ENCODE data around the gene APOBEC3C.
A peak's percentile ranks its signal among the peaks of the same experiment; 100 is the strongest.
"Not testable (repeated sequence)": the region's sequence is repeated elsewhere in the genome, so short reads cannot be mapped to it uniquely, and the experiment has no call there.

Gene APOBEC3C

GRCh38 chr22:39030705-39031104 is 16.6 kb downstream of the APOBEC3C start:
- no peak overlapping the region for H3K4me3 ChIP-seq (ENCODE audit: low read length)
- H3K27me3 ChIP-seq (ENCODE audit: control insufficient read depth, insufficient read depth, low read length) = no peaks in the 10 kb centered on the region
- no peaks in the 10 kb centered on the region for H3K9me3 ChIP-seq (ENCODE audit: control insufficient read depth, low read depth, low read length)
- H3K36me3 ChIP-seq (ENCODE audit: control insufficient read depth, low read depth, low read length) = no peaks in the 10 kb centered on the region
- H3K27ac ChIP-seq (ENCODE audit: low read length) = no peak overlapping the region
- peaks cover 11% of the 10 kb centered on the region for H3K4me1 ChIP-seq (ENCODE audit: control insufficient read depth, low read depth, low read length)
- no peak overlapping the region for H3K9ac ChIP-seq (ENCODE audit: low read length)

- Histone ChIP-seq H3K9ac (ENCODE audit: low read length) (peak overlapping the region; percentile 3), H3K4me3 (ENCODE audit: low read length) (peak overlapping the region; percentile 39), H3K4me1 (ENCODE audit: control insufficient read depth, low read depth, low read length) (peaks cover 11% of the 10 kb centered on the region)
- H3K36me3 ChIP-seq (ENCODE audit: control insufficient read depth, low read depth, low read length); H3K27me3 ChIP-seq (ENCODE audit: control insufficient read depth, insufficient read depth, low read length); H3K27ac ChIP-seq (ENCODE audit: low read length); H3K9me3 ChIP-seq (ENCODE audit: control insufficient read depth, low read depth, low read length): not testable (repeated sequence)
Observed at GRCh38 chr22:39031434-39032295, 17.6 kb downstream of the APOBEC3C start.

DNA sequence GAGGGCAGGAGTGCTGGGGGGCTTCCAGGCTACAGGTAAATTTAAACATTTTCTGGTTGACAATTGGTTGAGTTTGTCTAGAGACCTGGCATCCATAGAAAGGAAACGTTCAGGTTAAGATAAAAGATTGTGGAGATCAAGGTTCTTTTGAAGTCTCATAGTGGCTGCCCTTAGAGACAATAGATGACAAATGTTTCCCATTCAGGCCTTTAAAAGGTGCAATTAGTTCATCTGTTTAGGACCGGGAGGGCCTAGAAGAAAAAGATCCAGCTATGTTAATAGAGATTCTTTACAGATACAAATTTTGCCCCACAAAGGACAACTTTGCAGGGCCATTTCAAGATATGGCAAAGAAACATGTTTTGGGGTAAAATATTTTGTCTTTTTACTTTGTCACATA is 23.0 kb downstream of the APOBEC3C start:
- H3K4me3 ChIP-seq (ENCODE audit: low read length); H3K27me3 ChIP-seq (ENCODE audit: control insufficient read depth, insufficient read depth, low read length); H3K36me3 ChIP-seq (ENCODE audit: control insufficient read depth, low read depth, low read length); H3K9ac ChIP-seq (ENCODE audit: low read length); H3K27ac ChIP-seq (ENCODE audit: low read length); H3K9me3 ChIP-seq (ENCODE audit: control insufficient read depth, low read depth, low read length): not testable (repeated sequence)
- H3K4me1 ChIP-seq (ENCODE audit: control insufficient read depth, low read depth, low read length) = peaks cover 25% of the 10 kb centered on the region

GRCh38 chr22:39039306-39040126 is 25.5 kb downstream of the APOBEC3C start:
- Histone ChIP-seq H3K27me3 (ENCODE audit: control insufficient read depth, insufficient read depth, low read length) (no peaks in the 10 kb centered on the region), H3K4me3 (ENCODE audit: low read length) (no peak overlapping the region), H3K36me3 (ENCODE audit: control insufficient read depth, low read depth, low read length) (no peaks in the 10 kb centered on the region), H3K27ac (ENCODE audit: low read length) (no peak overlapping the region), H3K9ac (ENCODE audit: low read length) (no peak overlapping the region), H3K9me3 (ENCODE audit: control insufficient read depth, low read depth, low read length) (no peaks in the 10 kb centered on the region), H3K4me1 (ENCODE audit: control insufficient read depth, low read depth, low read length) (peaks cover 21% of the 10 kb centered on the region)

- peaks cover 21% of the 10 kb centered on the region for H3K4me1 ChIP-seq (ENCODE audit: control insufficient read depth, low read depth, low read length)
- H3K4me3 ChIP-seq (ENCODE audit: low read length); H3K27ac ChIP-seq (ENCODE audit: low read length); H3K9ac ChIP-seq (ENCODE audit: low read length); H3K27me3 ChIP-seq (ENCODE audit: control insufficient read depth, insufficient read depth, low read length); H3K9me3 ChIP-seq (ENCODE audit: control insufficient read depth, low read depth, low read length); H3K36me3 ChIP-seq (ENCODE audit: control insufficient read depth, low read depth, low read length): not testable (repeated sequence)
Observed at GRCh38 chr22:39040155-39040537, 26.1 kb downstream of the APOBEC3C start.

GRCh38 chr22:39040538-39041296 is 26.7 kb downstream of the APOBEC3C start, which contains the start of gene APOBEC3F:
Gene APOBEC3F (plus strand): TSS chr22:39040864. CDS start chr22:39040961, 97 bp downstream.
- not testable (repeated sequence) for H3K36me3 ChIP-seq (ENCODE audit: control insufficient read depth, low read depth, low read length); H3K27me3 ChIP-seq (ENCODE audit: control insufficient read depth, insufficient read depth, low read length); H3K9me3 ChIP-seq (ENCODE audit: control insufficient read depth, low read depth, low read length); H3K27ac ChIP-seq (ENCODE audit: low read length)
- H3K4me3 ChIP-seq (ENCODE audit: low read length) = peak within 1 kb of the TSS; percentile 51
- H3K4me1 ChIP-seq (ENCODE audit: control insufficient read depth, low read depth, low read length) = peaks cover 21% of the 10 kb centered on the region
- peak within 1 kb of the TSS; percentile 22 for H3K9ac ChIP-seq (ENCODE audit: low read length)

DNA sequence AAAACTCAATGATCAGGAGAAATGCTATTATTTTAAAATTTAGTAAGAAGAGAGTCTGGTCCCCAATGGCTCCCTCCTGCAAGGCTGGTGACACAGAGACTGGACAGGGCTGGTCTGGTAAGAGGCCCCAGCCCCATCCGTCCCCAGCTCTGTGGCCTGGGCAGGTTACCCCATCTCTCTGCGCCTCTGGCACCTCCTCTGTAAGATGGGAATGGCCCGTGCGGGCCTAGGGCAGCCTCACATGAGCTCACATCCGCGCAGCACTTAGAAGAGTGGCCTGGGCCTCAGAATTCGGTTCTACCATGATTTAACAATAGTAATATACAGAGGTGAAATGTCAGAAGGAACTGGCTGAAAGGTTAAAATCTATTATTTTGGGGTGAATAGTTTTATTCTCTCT is 27.9 kb downstream of the APOBEC3C start:
- no peak overlapping the region for H3K4me3 ChIP-seq (ENCODE audit: low read length)

GRCh38 chr22:39043063-39043462 is 29.0 kb downstream of the APOBEC3C start:
- not testable (repeated sequence) for H3K4me3 ChIP-seq (ENCODE audit: low read length); H3K9me3 ChIP-seq (ENCODE audit: control insufficient read depth, low read depth, low read length); H3K9ac ChIP-seq (ENCODE audit: low read length); H3K27ac ChIP-seq (ENCODE audit: low read length); H3K27me3 ChIP-seq (ENCODE audit: control insufficient read depth, insufficient read depth, low read length); H3K36me3 ChIP-seq (ENCODE audit: control insufficient read depth, low read depth, low read length)
- peaks cover 26% of the 10 kb centered on the region for H3K4me1 ChIP-seq (ENCODE audit: control insufficient read depth, low read depth, low read length)

More for the DNA sequence above, 27.9 kb downstream of the APOBEC3C start:
- H3K9me3 ChIP-seq (ENCODE audit: control insufficient read depth, low read depth, low read length) = no peaks in the 10 kb centered on the region
- peaks cover 26% of the 10 kb centered on the region for H3K4me1 ChIP-seq (ENCODE audit: control insufficient read depth, low read depth, low read length)
- H3K27ac ChIP-seq (ENCODE audit: low read length) = no peak overlapping the region
- no peak overlapping the region for H3K9ac ChIP-seq (ENCODE audit: low read length)
- H3K36me3 ChIP-seq (ENCODE audit: control insufficient read depth, low read depth, low read length) = no peaks in the 10 kb centered on the region
- no peaks in the 10 kb centered on the region for H3K27me3 ChIP-seq (ENCODE audit: control insufficient read depth, insufficient read depth, low read length)

DNA sequence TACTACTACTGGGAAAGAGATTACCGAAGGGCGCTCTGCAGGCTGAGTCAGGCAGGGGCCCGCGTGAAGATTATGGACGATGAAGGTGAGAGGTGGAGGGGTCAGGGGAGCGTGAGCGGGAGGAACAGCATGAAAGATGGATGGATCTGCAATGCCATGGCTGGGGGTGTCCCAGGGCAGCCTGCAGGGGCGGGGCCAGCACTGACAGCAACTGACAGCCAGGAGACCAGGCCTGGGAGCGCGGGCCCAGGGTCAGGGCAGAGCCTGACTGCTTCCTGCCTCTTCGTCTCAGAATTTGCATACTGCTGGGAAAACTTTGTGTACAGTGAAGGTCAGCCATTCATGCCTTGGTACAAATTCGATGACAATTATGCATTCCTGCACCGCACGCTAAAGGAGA is 31.1 kb downstream of the APOBEC3C start:
- H3K36me3 ChIP-seq (ENCODE audit: control insufficient read depth, low read depth, low read length); H3K4me3 ChIP-seq (ENCODE audit: low read length); H3K27ac ChIP-seq (ENCODE audit: low read length); H3K9me3 ChIP-seq (ENCODE audit: control insufficient read depth, low read depth, low read length); H3K9ac ChIP-seq (ENCODE audit: low read length); H3K27me3 ChIP-seq (ENCODE audit: control insufficient read depth, insufficient read depth, low read length): not testable (repeated sequence)
- peaks cover 16% of the 10 kb centered on the region for H3K4me1 ChIP-seq (ENCODE audit: control insufficient read depth, low read depth, low read length)

GRCh38 chr22:39049486-39049885 is 35.4 kb downstream of the APOBEC3C start:
- not testable (repeated sequence) for H3K9ac ChIP-seq (ENCODE audit: low read length); H3K27ac ChIP-seq (ENCODE audit: low read length)

DNA sequence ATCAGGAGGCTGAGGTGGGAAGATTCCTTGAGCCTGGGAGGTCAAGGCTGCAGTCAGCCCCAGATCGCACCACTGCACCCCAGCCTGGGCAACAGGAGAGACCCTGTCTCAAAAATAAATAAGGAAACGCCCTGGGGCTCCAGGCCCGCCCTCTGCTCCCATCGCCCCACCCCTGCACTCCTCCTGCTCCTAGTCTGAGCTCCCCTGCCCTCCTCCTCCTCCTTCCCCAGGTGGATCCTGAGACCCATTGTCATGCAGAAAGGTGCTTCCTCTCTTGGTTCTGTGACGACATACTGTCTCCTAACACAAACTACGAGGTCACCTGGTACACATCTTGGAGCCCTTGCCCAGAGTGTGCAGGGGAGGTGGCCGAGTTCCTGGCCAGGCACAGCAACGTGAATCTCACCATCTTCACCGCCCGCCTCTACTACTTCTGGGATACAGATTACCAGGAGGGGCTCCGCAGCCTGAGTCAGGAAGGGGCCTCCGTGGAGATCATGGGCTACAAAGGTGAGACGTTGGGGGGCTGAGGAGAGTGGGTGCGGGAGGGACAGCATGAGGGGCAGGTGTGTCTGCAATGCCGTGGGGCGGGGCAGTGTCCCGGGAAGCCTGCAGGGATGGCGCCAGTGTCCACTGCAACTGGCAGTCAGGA is 37.9 kb downstream of the APOBEC3C start:
- H3K27me3 ChIP-seq (ENCODE audit: control insufficient read depth, insufficient read depth, low read length); H3K4me1 ChIP-seq (ENCODE audit: control insufficient read depth, low read depth, low read length); H3K27ac ChIP-seq (ENCODE audit: low read length); H3K9me3 ChIP-seq (ENCODE audit: control insufficient read depth, low read depth, low read length); H3K36me3 ChIP-seq (ENCODE audit: control insufficient read depth, low read depth, low read length); H3K4me3 ChIP-seq (ENCODE audit: low read length); H3K9ac ChIP-seq (ENCODE audit: low read length): not testable (repeated sequence)

More at GRCh38 chr22:39049486-39049885, 35.4 kb downstream of the APOBEC3C start:
- H3K4me3 ChIP-seq (ENCODE audit: low read length); H3K4me1 ChIP-seq (ENCODE audit: control insufficient read depth, low read depth, low read length); H3K36me3 ChIP-seq (ENCODE audit: control insufficient read depth, low read depth, low read length); H3K27me3 ChIP-seq (ENCODE audit: control insufficient read depth, insufficient read depth, low read length); H3K9me3 ChIP-seq (ENCODE audit: control insufficient read depth, low read depth, low read length): not testable (repeated sequence)
